SIG-M5 treated with dmso at 0.1 percent for 504 hours (cell line): Measurements from ENCODE around the gene TICAM1.
"Not testable (repeated sequence)": the region's sequence is repeated elsewhere in the genome, so short reads cannot be mapped to it uniquely, and the experiment has no call there.

Experiments
- DNase-seq: peaks from one replicate; lab custom pipeline; 2025; ENCODE audit not compliant: unreplicated experiment; lab: John Stamatoyannopoulos, UW

The TICAM1 gene

GRCh38 chr19:4806384-4806783, 25.1 kb downstream of the TICAM1 start:
- no peak for DNase-seq

GRCh38 chr19:4805140-4805539, 26.4 kb downstream of the TICAM1 start:
- DNase-seq = not testable (repeated sequence)

- DNase-seq = peak; percentile 34
Observed at GRCh38 chr19:4803736-4804695, 27.5 kb downstream of the TICAM1 start.

GRCh38 chr19:4802711-4803110, 28.8 kb downstream of the TICAM1 start:
- DNase-seq = no peak

GRCh38 chr19:4801085-4801619, 30.4 kb downstream of the TICAM1 start:
- DNase-seq = no peak

- DNase-seq = peak; percentile 40
Observed at GRCh38 chr19:4800591-4801081, 30.9 kb downstream of the TICAM1 start.

GRCh38 chr19:4795400-4795799, 36.1 kb downstream of the TICAM1 start:
- no peak for DNase-seq

- DNase-seq = no peak
Observed at GRCh38 chr19:4794971-4795370, 36.5 kb downstream of the TICAM1 start.

GRCh38 chr19:4793278-4793677, 38.2 kb downstream of the TICAM1 start:
- DNase-seq = not testable (repeated sequence)

GRCh38 chr19:4792866-4793195, 38.7 kb downstream of the TICAM1 start:
- DNase-seq = not testable (repeated sequence)

GRCh38 chr19:4792019-4792865, 39.3 kb downstream of the TICAM1 start:
- not testable (repeated sequence) for DNase-seq

- peak; percentile 100 for DNase-seq
Observed at GRCh38 chr19:4791183-4792018, 40.1 kb downstream of the TICAM1 start, which contains the start of gene FEM1A. Gene FEM1A (plus strand): TSS chr19:4791734. CDS start chr19:4791855, 121 bp downstream.

- DNase-seq = not testable (repeated sequence)
Observed at GRCh38 chr19:4786412-4787016, 45.0 kb downstream of the TICAM1 start.

GRCh38 chr19:4781801-4782200, 49.7 kb downstream of the TICAM1 start:
- no peak for DNase-seq

GRCh38 chr19:4780860-4781259, 50.7 kb downstream of the TICAM1 start:
- no peak for DNase-seq

- DNase-seq = not testable (repeated sequence)
Observed at GRCh38 chr19:4778124-4778523, 53.4 kb downstream of the TICAM1 start.

GRCh38 chr19:4776436-4777211, 54.9 kb downstream of the TICAM1 start:
- no peak for DNase-seq

- DNase-seq = no peak
Observed at GRCh38 chr19:4775627-4776152, 55.8 kb downstream of the TICAM1 start.

- no peak for DNase-seq
Observed at GRCh38 chr19:4774136-4774535, 57.4 kb downstream of the TICAM1 start.
